GM19463 (cell line): ENCODE results near the gene HCFC1R1.

Experiments
- ATAC-seq: cut with Tn5 transposase; IDR thresholded peaks from one replicate; pipeline ENCODE4 v1.9.1; 2021; ENCODE audit warnings: mild to moderate bottlenecking, moderate library complexity; ENCODE audit not compliant: unreplicated experiment

The HCFC1R1 gene

GRCh38 chr16:3003582-3004270, 20.0 kb downstream of the HCFC1R1 start:
- ATAC-seq, result peak; percentile 98

- no peak for ATAC-seq
These were observed 22.4 kb downstream of the HCFC1R1 start for GRCh38 chr16:3001316-3001715.

GRCh38 chr16:3000540-3000939, 23.2 kb downstream of the HCFC1R1 start:
- ATAC-seq, result no peak

- no peak for ATAC-seq
These were observed 23.8 kb downstream of the HCFC1R1 start for GRCh38 chr16:2999929-3000328.

- ATAC-seq, result no peak
These were observed 27.4 kb downstream of the HCFC1R1 start for GRCh38 chr16:2996298-2996697.

GRCh38 chr16:2992383-2993081, 31.2 kb downstream of the HCFC1R1 start:
- ATAC-seq, result no peak

GRCh38 chr16:2991566-2992261, 32.0 kb downstream of the HCFC1R1 start:
- ATAC-seq, result no peak

- no peak for ATAC-seq
These were observed 32.9 kb downstream of the HCFC1R1 start for GRCh38 chr16:2990891-2991290.

- ATAC-seq, result no peak
These were observed 35.1 kb downstream of the HCFC1R1 start for GRCh38 chr16:2988590-2989099.

- no peak for ATAC-seq
These were observed 35.9 kb downstream of the HCFC1R1 start for GRCh38 chr16:2987833-2988232.

GRCh38 chr16:2987286-2987685, 36.5 kb downstream of the HCFC1R1 start:
- ATAC-seq, result no peak

GRCh38 chr16:2986623-2987188, 37.0 kb downstream of the HCFC1R1 start:
- ATAC-seq, result no peak

GRCh38 chr16:2985893-2986355, 37.8 kb downstream of the HCFC1R1 start:
- no peak for ATAC-seq

- ATAC-seq, result no peak
These were observed 38.3 kb downstream of the HCFC1R1 start for GRCh38 chr16:2985462-2985861.

- no peak for ATAC-seq
These were observed 40.0 kb downstream of the HCFC1R1 start for GRCh38 chr16:2983706-2984136.

- ATAC-seq, result no peak
These were observed 41.3 kb downstream of the HCFC1R1 start for GRCh38 chr16:2982402-2982801.

- no peak for ATAC-seq
These were observed 41.9 kb downstream of the HCFC1R1 start for GRCh38 chr16:2981899-2982250.

GRCh38 chr16:2981177-2981898, 42.4 kb downstream of the HCFC1R1 start:
- ATAC-seq, result no peak

GRCh38 chr16:2980227-2981176, 43.2 kb downstream of the HCFC1R1 start, which contains the start of gene PKMYT1:
PKMYT1 (minus strand) TSS chr16:2980446; CDS start chr16:2979657, 789 bp downstream.
- ATAC-seq, result peak; percentile 72
